ENCODE results near the gene PDCD10. TPM values are rescaled to one million over a fixed set of nuclear protein-coding genes. Genes with fewer than 3 reads are reported as not detected.

Gene PDCD10
- total RNA-seq, 1 donor from 2014 or later: 117 TPM

DNA sequence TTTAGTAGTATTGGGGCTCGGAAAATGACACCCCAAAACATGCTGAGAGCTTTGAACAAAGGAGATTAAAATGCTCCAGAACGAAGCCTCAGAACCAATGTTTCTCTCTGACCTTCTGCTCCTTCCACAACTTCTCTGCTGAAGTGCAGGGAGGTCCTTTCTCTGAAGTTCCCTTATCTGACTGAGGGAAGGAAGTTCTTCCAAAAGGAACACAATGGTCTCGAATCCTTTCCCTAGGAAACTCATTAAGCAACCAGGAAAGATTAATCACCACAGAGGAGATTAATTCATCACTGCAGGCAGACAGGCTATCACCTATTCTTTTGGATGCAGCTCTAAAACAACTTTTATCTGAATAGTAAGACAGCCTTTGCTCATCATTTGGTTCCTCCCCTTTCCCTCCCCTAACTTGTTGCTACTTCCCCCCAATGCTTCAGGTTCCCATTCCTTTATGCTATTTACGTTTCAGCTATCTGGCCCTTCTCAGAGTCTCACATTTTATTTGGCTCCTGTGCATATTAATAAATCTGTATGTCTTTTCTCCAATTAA lies 62.7 kb downstream of the PDCD10 start:
- Histone ChIP-seq H3K4me3 (no peak overlapping the region), H2AFZ (replicated peaks) (no peak overlapping the region), H3K27me3 (no peaks in the 10 kb centered on the region), H3K27ac (no peak overlapping the region), H4K20me1 (ENCODE audit: low read depth) (no peaks in the 10 kb centered on the region), H3K9ac (no peak overlapping the region), H3K79me2 (ENCODE audit: low read depth) (no peaks in the 10 kb centered on the region), H3K36me3 (peaks cover 13% of the 10 kb centered on the region), H3K4me1 (no peaks in the 10 kb centered on the region), H3K4me2 (no peak overlapping the region), H3F3A (ENCODE audit: low read depth) (no peaks in the 10 kb centered on the region), H3K9me3 (ENCODE audit: low read depth) (peaks cover 11% of the 10 kb centered on the region)
- H3K27ac Mint-ChIP-seq: no peak overlapping the region
- no peak overlapping the region for H3K4me3 Mint-ChIP-seq
- no peak for DNase-seq (ENCODE audit: low spot score)
- H3K4me1 Mint-ChIP-seq: no peaks in the 10 kb centered on the region
- TF ChIP-seq EZH2phosphoT487 (IDR thresholded peaks at IDR 0.05) (no peak), EZH2 (IDR thresholded peaks at IDR 0.05) (no peak)
- TF ChIP-seq, protein P1, sequence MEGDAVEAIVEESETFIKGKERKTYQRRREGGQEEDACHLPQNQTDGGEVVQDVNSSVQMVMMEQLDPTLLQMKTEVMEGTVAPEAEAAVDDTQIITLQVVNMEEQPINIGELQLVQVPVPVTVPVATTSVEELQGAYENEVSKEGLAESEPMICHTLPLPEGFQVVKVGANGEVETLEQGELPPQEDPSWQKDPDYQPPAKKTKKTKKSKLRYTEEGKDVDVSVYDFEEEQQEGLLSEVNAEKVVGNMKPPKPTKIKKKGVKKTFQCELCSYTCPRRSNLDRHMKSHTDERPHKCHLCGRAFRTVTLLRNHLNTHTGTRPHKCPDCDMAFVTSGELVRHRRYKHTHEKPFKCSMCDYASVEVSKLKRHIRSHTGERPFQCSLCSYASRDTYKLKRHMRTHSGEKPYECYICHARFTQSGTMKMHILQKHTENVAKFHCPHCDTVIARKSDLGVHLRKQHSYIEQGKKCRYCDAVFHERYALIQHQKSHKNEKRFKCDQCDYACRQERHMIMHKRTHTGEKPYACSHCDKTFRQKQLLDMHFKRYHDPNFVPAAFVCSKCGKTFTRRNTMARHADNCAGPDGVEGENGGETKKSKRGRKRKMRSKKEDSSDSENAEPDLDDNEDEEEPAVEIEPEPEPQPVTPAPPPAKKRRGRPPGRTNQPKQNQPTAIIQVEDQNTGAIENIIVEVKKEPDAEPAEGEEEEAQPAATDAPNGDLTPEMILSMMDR (IDR thresholded peaks at IDR 0.05): no peak
- peaks cover 25% of the 10 kb centered on the region for H3K9me3 Mint-ChIP-seq
- peaks cover 42% of the 10 kb centered on the region for H3K36me3 Mint-ChIP-seq
- H3K27me3 Mint-ChIP-seq (ENCODE audit: insufficient read depth, low read depth): no peaks in the 10 kb centered on the region

- Mint-ChIP-seq H3K9me3 (peaks cover 6% of the 10 kb centered on the region), H3K4me3 (no peak overlapping the region), H3K36me3 (peaks cover 21% of the 10 kb centered on the region), H3K27ac (no peak overlapping the region), H3K4me1 (peaks cover 3% of the 10 kb centered on the region), H3K27me3 (ENCODE audit: insufficient read depth, low read depth) (no peaks in the 10 kb centered on the region)
- H3F3A ChIP-seq (ENCODE audit: low read depth): no peaks in the 10 kb centered on the region
- H3K4me3 ChIP-seq: no peak overlapping the region
- no peak overlapping the region for H3K4me2 ChIP-seq
- H4K20me1 ChIP-seq (ENCODE audit: low read depth): no peaks in the 10 kb centered on the region
- TF ChIP-seq EZH2 (IDR thresholded peaks at IDR 0.05): no peak
- TF ChIP-seq, protein P1 (IDR thresholded peaks at IDR 0.05): no peak
- no peak for TF ChIP-seq EZH2phosphoT487 (IDR thresholded peaks at IDR 0.05)
- no peak overlapping the region for H3K9ac ChIP-seq
- no peak overlapping the region for H3K27ac ChIP-seq
- no peaks in the 10 kb centered on the region for H3K79me2 ChIP-seq (ENCODE audit: low read depth)
- H2AFZ ChIP-seq (replicated peaks): no peak overlapping the region
- H3K9me3 ChIP-seq (ENCODE audit: low read depth): no peaks in the 10 kb centered on the region
- no peaks in the 10 kb centered on the region for H3K36me3 ChIP-seq
- no peaks in the 10 kb centered on the region for H3K27me3 ChIP-seq
- no peak for DNase-seq (ENCODE audit: low spot score)
- H3K4me1 ChIP-seq: no peaks in the 10 kb centered on the region
Observed at GRCh38 chr3:167669699-167670098, 65.0 kb downstream of the PDCD10 start.

GRCh38 chr3:167668651-167669050 lies 66.0 kb downstream of the PDCD10 start:
- peaks cover 14% of the 10 kb centered on the region for H3K36me3 Mint-ChIP-seq

More at GRCh38 chr3:167668651-167669050, 66.0 kb downstream of the PDCD10 start:
- H3K27ac Mint-ChIP-seq: no peak overlapping the region
- H3K4me1 ChIP-seq: no peaks in the 10 kb centered on the region
- H3K27me3 ChIP-seq: no peaks in the 10 kb centered on the region
- H3K4me3 ChIP-seq: no peak overlapping the region
- H3K79me2 ChIP-seq (ENCODE audit: low read depth): no peaks in the 10 kb centered on the region
- peaks cover 2% of the 10 kb centered on the region for H3K9me3 Mint-ChIP-seq
- H4K20me1 ChIP-seq (ENCODE audit: low read depth): no peaks in the 10 kb centered on the region
- H3K9ac ChIP-seq: no peak overlapping the region
- peaks cover 3% of the 10 kb centered on the region for H3K4me1 Mint-ChIP-seq
- no peaks in the 10 kb centered on the region for H3F3A ChIP-seq (ENCODE audit: low read depth)
- no peaks in the 10 kb centered on the region for H3K27me3 Mint-ChIP-seq (ENCODE audit: insufficient read depth, low read depth)
- DNase-seq (ENCODE audit: low spot score): no peak
- no peaks in the 10 kb centered on the region for H3K9me3 ChIP-seq (ENCODE audit: low read depth)
- no peak overlapping the region for H2AFZ ChIP-seq (replicated peaks)
- H3K36me3 ChIP-seq: no peaks in the 10 kb centered on the region
- TF ChIP-seq, protein P1 (IDR thresholded peaks at IDR 0.05): no peak
- no peak for TF ChIP-seq EZH2phosphoT487 (IDR thresholded peaks at IDR 0.05)
- H3K4me2 ChIP-seq: no peak overlapping the region
- no peak overlapping the region for H3K4me3 Mint-ChIP-seq
- H3K27ac ChIP-seq: no peak overlapping the region

Measured in neural progenitor cell (in vitro differentiated cells).